ENCODE measurements around the gene MPEG1.

The MPEG1 gene

GRCh38 chr11:59199546-59200422 is 12.9 kb downstream of the MPEG1 start:
- TF ChIP-seq USF1 (IDR thresholded peaks at IDR 0.05) = no peak
- TF ChIP-seq FOXM1 (IDR thresholded peaks at IDR 0.05; ENCODE audit: borderline replicate concordance, low read depth) = no peak
- no peak for TF ChIP-seq TEAD4 (IDR thresholded peaks at IDR 0.05)
- no peak for TF ChIP-seq CEBPB (IDR thresholded peaks at IDR 0.05)
- TF ChIP-seq EP300 (IDR thresholded peaks at IDR 0.05; ENCODE audit: borderline replicate concordance) = no peak
- no peak for TF ChIP-seq ZBTB7A (IDR thresholded peaks at IDR 0.05; ENCODE audit: low read depth)
- TF ChIP-seq EGR1 (IDR thresholded peaks at IDR 0.05) = no peak
- no peak for TF ChIP-seq REST (IDR thresholded peaks at IDR 0.05; ENCODE audit: low read depth)
- TF ChIP-seq TCF12 (IDR thresholded peaks at IDR 0.05; ENCODE audit: low read depth) = no peak
- no peak for TF ChIP-seq RAD21 (IDR thresholded peaks at IDR 0.05; ENCODE audit: low read depth)
- no peak for TF ChIP-seq NFIC (IDR thresholded peaks at IDR 0.05)
- no peak for TF ChIP-seq YY1 (IDR thresholded peaks at IDR 0.05; ENCODE audit: low read depth)
- TF ChIP-seq CREB1 (IDR thresholded peaks at IDR 0.05; ENCODE audit: low read depth) = no peak
- no peak for TF ChIP-seq TAF1 (IDR thresholded peaks at IDR 0.05; ENCODE audit: low read depth)
- TF ChIP-seq, protein P1, sequence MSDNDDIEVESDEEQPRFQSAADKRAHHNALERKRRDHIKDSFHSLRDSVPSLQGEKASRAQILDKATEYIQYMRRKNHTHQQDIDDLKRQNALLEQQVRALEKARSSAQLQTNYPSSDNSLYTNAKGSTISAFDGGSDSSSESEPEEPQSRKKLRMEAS (IDR thresholded peaks at IDR 0.05) = no peak

- TF ChIP-seq CREB1 (IDR thresholded peaks at IDR 0.05; ENCODE audit: low read depth) (no peak), REST (IDR thresholded peaks at IDR 0.05; ENCODE audit: low read depth) (no peak), CEBPB (IDR thresholded peaks at IDR 0.05) (no peak), YY1 (IDR thresholded peaks at IDR 0.05; ENCODE audit: low read depth) (no peak), EP300 (IDR thresholded peaks at IDR 0.05; ENCODE audit: borderline replicate concordance) (no peak)
Measured at GRCh38 chr11:59198726-59199125, 14.0 kb downstream of the MPEG1 start.

DNA sequence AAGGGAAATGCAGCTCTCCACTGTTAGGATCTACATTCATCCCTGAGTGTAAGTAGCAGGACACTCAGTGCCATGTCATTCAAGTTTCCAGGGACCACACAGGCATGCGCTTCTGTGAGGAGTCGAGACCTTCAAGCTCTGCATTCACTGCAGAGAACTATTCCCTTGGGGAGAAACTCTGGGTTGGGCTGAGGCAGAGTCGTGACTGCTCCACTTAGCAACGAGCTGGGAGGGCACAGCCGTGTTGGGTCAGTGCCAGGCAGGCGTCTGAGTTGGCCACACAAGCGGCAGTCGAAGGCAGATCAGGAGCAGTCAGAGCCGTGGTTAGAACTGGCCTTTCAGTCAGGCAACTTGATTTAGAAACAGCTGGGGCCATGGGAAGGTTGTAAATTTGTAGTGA is 14.7 kb downstream of the MPEG1 start:
- TF ChIP-seq TEAD4 (IDR thresholded peaks at IDR 0.05) (no peak), YY1 (IDR thresholded peaks at IDR 0.05; ENCODE audit: low read depth) (no peak), REST (IDR thresholded peaks at IDR 0.05; ENCODE audit: low read depth) (no peak), TAF1 (IDR thresholded peaks at IDR 0.05; ENCODE audit: low read depth) (no peak), EGR1 (IDR thresholded peaks at IDR 0.05) (no peak), CREB1 (IDR thresholded peaks at IDR 0.05; ENCODE audit: low read depth) (no peak), FOXM1 (IDR thresholded peaks at IDR 0.05; ENCODE audit: borderline replicate concordance, low read depth) (no peak), EP300 (IDR thresholded peaks at IDR 0.05; ENCODE audit: borderline replicate concordance) (no peak)

GRCh38 chr11:59196777-59197176 is 15.9 kb downstream of the MPEG1 start:
- TF ChIP-seq CEBPB (IDR thresholded peaks at IDR 0.05) (no peak), TCF12 (IDR thresholded peaks at IDR 0.05; ENCODE audit: low read depth) (no peak), YY1 (IDR thresholded peaks at IDR 0.05; ENCODE audit: low read depth) (no peak), REST (IDR thresholded peaks at IDR 0.05; ENCODE audit: low read depth) (no peak), USF1 (IDR thresholded peaks at IDR 0.05) (no peak), RAD21 (IDR thresholded peaks at IDR 0.05; ENCODE audit: low read depth) (no peak), NFIC (IDR thresholded peaks at IDR 0.05) (no peak), TAF1 (IDR thresholded peaks at IDR 0.05; ENCODE audit: low read depth) (no peak), FOXM1 (IDR thresholded peaks at IDR 0.05; ENCODE audit: borderline replicate concordance, low read depth) (no peak), EGR1 (IDR thresholded peaks at IDR 0.05) (no peak), EP300 (IDR thresholded peaks at IDR 0.05; ENCODE audit: borderline replicate concordance) (no peak), CREB1 (IDR thresholded peaks at IDR 0.05; ENCODE audit: low read depth) (no peak), TEAD4 (IDR thresholded peaks at IDR 0.05) (no peak), ZBTB7A (IDR thresholded peaks at IDR 0.05; ENCODE audit: low read depth) (no peak)
- TF ChIP-seq, protein P1 (IDR thresholded peaks at IDR 0.05) = no peak

Measured in Ishikawa (cell line).